ENCODE data around the gene ZNF605. TPM values are rescaled to one million over a fixed set of nuclear protein-coding genes. Genes with fewer than 3 reads are reported as not detected.

Gene ZNF605
- total and polyA plus RNA-seq, 9 of the 15 experiments (the other 6 are each of a cell fraction or from before 2014, with no cell fraction given): 0.45 to 1.1 (median 0.68) TPM

DNA sequence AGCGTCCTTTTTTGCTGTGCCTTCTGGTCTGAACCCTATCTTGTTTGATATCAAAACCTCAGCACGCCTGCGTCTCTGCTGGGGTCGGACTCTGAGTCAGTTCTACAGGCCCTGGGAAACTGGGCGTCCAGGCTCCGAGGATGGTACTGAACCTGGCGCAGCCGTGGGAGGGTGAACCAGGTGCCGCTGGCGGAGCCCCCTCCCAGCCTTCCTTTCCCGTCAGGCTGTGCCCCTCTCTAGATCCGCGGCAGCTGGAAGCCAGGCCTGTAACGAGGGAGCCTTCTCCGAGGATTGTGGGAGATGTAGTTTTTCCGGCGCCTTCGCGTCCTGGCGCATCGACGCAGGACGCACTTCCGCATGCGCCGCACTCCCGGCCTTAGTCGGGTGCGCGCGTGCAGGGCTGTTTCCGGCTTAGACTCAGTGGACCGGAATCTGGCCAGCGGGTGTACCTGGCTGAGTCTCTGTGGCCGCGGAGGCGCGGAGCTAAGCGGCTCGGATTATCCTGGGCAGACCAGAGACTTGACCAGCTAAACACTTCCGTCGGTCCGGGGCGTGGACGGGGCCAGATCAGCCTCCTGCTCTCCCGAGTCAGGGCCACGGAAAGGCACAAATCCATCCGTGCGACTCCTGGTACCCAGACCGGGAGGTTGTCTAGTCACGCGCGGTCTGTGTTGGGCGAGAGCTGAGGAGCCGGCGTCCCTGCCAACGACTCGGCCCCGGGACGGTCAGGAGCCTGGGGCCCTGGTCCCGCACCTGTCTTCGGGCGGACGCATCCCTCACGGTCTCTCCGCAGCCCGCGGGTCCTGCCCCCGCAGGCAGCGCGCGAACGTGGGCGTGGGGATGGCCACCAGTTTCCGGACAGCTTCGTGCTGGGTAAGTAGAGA lies 30.1 kb upstream of the ZNF605 start, which contains the start of gene ZNF26 (continued):
- TF ChIP-seq, protein P1, sequence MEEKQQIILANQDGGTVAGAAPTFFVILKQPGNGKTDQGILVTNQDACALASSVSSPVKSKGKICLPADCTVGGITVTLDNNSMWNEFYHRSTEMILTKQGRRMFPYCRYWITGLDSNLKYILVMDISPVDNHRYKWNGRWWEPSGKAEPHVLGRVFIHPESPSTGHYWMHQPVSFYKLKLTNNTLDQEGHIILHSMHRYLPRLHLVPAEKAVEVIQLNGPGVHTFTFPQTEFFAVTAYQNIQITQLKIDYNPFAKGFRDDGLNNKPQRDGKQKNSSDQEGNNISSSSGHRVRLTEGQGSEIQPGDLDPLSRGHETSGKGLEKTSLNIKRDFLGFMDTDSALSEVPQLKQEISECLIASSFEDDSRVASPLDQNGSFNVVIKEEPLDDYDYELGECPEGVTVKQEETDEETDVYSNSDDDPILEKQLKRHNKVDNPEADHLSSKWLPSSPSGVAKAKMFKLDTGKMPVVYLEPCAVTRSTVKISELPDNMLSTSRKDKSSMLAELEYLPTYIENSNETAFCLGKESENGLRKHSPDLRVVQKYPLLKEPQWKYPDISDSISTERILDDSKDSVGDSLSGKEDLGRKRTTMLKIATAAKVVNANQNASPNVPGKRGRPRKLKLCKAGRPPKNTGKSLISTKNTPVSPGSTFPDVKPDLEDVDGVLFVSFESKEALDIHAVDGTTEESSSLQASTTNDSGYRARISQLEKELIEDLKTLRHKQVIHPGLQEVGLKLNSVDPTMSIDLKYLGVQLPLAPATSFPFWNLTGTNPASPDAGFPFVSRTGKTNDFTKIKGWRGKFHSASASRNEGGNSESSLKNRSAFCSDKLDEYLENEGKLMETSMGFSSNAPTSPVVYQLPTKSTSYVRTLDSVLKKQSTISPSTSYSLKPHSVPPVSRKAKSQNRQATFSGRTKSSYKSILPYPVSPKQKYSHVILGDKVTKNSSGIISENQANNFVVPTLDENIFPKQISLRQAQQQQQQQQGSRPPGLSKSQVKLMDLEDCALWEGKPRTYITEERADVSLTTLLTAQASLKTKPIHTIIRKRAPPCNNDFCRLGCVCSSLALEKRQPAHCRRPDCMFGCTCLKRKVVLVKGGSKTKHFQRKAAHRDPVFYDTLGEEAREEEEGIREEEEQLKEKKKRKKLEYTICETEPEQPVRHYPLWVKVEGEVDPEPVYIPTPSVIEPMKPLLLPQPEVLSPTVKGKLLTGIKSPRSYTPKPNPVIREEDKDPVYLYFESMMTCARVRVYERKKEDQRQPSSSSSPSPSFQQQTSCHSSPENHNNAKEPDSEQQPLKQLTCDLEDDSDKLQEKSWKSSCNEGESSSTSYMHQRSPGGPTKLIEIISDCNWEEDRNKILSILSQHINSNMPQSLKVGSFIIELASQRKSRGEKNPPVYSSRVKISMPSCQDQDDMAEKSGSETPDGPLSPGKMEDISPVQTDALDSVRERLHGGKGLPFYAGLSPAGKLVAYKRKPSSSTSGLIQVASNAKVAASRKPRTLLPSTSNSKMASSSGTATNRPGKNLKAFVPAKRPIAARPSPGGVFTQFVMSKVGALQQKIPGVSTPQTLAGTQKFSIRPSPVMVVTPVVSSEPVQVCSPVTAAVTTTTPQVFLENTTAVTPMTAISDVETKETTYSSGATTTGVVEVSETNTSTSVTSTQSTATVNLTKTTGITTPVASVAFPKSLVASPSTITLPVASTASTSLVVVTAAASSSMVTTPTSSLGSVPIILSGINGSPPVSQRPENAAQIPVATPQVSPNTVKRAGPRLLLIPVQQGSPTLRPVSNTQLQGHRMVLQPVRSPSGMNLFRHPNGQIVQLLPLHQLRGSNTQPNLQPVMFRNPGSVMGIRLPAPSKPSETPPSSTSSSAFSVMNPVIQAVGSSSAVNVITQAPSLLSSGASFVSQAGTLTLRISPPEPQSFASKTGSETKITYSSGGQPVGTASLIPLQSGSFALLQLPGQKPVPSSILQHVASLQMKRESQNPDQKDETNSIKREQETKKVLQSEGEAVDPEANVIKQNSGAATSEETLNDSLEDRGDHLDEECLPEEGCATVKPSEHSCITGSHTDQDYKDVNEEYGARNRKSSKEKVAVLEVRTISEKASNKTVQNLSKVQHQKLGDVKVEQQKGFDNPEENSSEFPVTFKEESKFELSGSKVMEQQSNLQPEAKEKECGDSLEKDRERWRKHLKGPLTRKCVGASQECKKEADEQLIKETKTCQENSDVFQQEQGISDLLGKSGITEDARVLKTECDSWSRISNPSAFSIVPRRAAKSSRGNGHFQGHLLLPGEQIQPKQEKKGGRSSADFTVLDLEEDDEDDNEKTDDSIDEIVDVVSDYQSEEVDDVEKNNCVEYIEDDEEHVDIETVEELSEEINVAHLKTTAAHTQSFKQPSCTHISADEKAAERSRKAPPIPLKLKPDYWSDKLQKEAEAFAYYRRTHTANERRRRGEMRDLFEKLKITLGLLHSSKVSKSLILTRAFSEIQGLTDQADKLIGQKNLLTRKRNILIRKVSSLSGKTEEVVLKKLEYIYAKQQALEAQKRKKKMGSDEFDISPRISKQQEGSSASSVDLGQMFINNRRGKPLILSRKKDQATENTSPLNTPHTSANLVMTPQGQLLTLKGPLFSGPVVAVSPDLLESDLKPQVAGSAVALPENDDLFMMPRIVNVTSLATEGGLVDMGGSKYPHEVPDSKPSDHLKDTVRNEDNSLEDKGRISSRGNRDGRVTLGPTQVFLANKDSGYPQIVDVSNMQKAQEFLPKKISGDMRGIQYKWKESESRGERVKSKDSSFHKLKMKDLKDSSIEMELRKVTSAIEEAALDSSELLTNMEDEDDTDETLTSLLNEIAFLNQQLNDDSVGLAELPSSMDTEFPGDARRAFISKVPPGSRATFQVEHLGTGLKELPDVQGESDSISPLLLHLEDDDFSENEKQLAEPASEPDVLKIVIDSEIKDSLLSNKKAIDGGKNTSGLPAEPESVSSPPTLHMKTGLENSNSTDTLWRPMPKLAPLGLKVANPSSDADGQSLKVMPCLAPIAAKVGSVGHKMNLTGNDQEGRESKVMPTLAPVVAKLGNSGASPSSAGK (IDR thresholded peaks at IDR 0.05): peak; percentile 72
- TF ChIP-seq HCFC1 (IDR thresholded peaks at IDR 0.05; ENCODE audit: low read depth, low read length) (peak; percentile 99), FOXJ2 (tag; IDR thresholded peaks at IDR 0.05) (no peak), PHF8 (IDR thresholded peaks at IDR 0.05; ENCODE audit: borderline replicate concordance, low read length) (peak; percentile 96; the same call in 1 of the 2 replicates), DMBX1 (CRISPR knock-in tag; IDR thresholded peaks at IDR 0.05; ENCODE audit: borderline replicate concordance) (no peak; the same call in 1 of the 2 replicates), KDM4B (IDR thresholded peaks at IDR 0.05; ENCODE audit: borderline replicate concordance in 2 of 2, low read depth in 1 of 2) (peak in 1 of 2 experiments; percentile 88; a peak in 2 of 4 replicates), ILK (tag; IDR thresholded peaks at IDR 0.05; ENCODE audit: borderline replicate concordance, low read depth) (no peak), CBFB (CRISPR knock-in tag; IDR thresholded peaks at IDR 0.05) (peak; percentile 66; the same call in 1 of the 2 replicates), CREB5 (CRISPR knock-in tag; IDR thresholded peaks at IDR 0.05) (no peak)
- TF ChIP-seq, protein P2, sequence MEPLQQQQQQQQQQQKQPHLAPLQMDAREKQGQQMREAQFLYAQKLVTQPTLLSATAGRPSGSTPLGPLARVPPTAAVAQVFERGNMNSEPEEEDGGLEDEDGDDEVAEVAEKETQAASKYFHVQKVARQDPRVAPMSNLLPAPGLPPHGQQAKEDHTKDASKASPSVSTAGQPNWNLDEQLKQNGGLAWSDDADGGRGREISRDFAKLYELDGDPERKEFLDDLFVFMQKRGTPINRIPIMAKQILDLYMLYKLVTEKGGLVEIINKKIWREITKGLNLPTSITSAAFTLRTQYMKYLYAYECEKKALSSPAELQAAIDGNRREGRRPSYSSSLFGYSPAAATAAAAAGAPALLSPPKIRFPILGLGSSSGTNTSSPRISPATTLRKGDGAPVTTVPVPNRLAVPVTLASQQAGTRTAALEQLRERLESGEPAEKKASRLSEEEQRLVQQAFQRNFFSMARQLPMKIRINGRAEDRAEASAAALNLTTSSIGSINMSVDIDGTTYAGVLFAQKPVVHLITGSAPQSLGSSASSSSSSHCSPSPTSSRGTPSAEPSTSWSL (CRISPR knock-in tag; IDR thresholded peaks at IDR 0.05; ENCODE audit: borderline replicate concordance): no peak
